Loucy (cell line): ENCODE data around the gene ARHGAP1.

Source experiments
- CTCF ChIP-seq: fragments of 200-600 bp; sonication (generic); conservative IDR thresholded peaks from 2 replicates; pipeline ENCODE4 v1.5.1; 2014; ENCODE audit warnings: mild to moderate bottlenecking, antibody characterized with exemption, low read length
- EZH2phosphoT487 ChIP-seq: fragments of 200-600 bp; IDR thresholded peaks from 2 replicates; pipeline ENCODE4 v1.6.1; 2018; ENCODE audit warnings: antibody characterized with exemption, mild to moderate bottlenecking, moderate library complexity, borderline replicate concordance

GRCh38 chr11:46738887-46739286, 38.5 kb upstream of the ARHGAP1 start:
- no peak for TF ChIP-seq CTCF
- no peak for TF ChIP-seq EZH2phosphoT487
